Fibroblast of upper back skin (primary cell): ENCODE data around the gene PPP2R2B.

Experiments used
- DNase-seq: peaks from one replicate; pipeline ENCODE4 v3.0.0-alpha.2; 2013

The PPP2R2B gene

GRCh38 chr5:146821732-146822131 is 56.8 kb downstream of the PPP2R2B start:
- no peak for DNase-seq

GRCh38 chr5:146820987-146821386 is 57.6 kb downstream of the PPP2R2B start:
- no peak for DNase-seq

- no peak for DNase-seq
Observed at GRCh38 chr5:146818822-146819221, 59.7 kb downstream of the PPP2R2B start.

- DNase-seq: no peak
Observed at GRCh38 chr5:146817973-146818372, 60.6 kb downstream of the PPP2R2B start.

- DNase-seq: no peak
Observed at GRCh38 chr5:146816775-146817387, 61.7 kb downstream of the PPP2R2B start.

GRCh38 chr5:146815411-146815810 is 63.1 kb downstream of the PPP2R2B start:
- no peak for DNase-seq

GRCh38 chr5:146813346-146814157 is 65.0 kb downstream of the PPP2R2B start:
- no peak for DNase-seq

- no peak for DNase-seq
Observed at GRCh38 chr5:146805081-146805480, 73.5 kb downstream of the PPP2R2B start.

- DNase-seq: no peak
Observed at GRCh38 chr5:146802945-146803522, 75.5 kb downstream of the PPP2R2B start.

GRCh38 chr5:146799671-146800070 is 78.9 kb downstream of the PPP2R2B start:
- DNase-seq: no peak

GRCh38 chr5:146799231-146799630 is 79.3 kb downstream of the PPP2R2B start:
- DNase-seq: no peak

GRCh38 chr5:146797658-146798057 is 80.9 kb downstream of the PPP2R2B start:
- DNase-seq: no peak

GRCh38 chr5:146796911-146797310 is 81.6 kb downstream of the PPP2R2B start:
- no peak for DNase-seq

GRCh38 chr5:146796144-146796543 is 82.4 kb downstream of the PPP2R2B start:
- DNase-seq: no peak

GRCh38 chr5:146794326-146795029 is 84.1 kb downstream of the PPP2R2B start:
- DNase-seq: no peak

GRCh38 chr5:146793709-146794108 is 84.8 kb downstream of the PPP2R2B start:
- DNase-seq: no peak

GRCh38 chr5:146791471-146791870 is 87.1 kb downstream of the PPP2R2B start:
- DNase-seq: no peak

- no peak for DNase-seq
Observed at GRCh38 chr5:146789712-146790653, 88.6 kb downstream of the PPP2R2B start.

- DNase-seq: no peak
Observed at GRCh38 chr5:146788898-146789297, 89.7 kb downstream of the PPP2R2B start.

GRCh38 chr5:146785065-146785464 is 93.5 kb downstream of the PPP2R2B start:
- no peak for DNase-seq

- DNase-seq: no peak
Observed at GRCh38 chr5:146781157-146781556, 97.4 kb downstream of the PPP2R2B start.

GRCh38 chr5:146779211-146779869 is 99.2 kb downstream of the PPP2R2B start:
- DNase-seq: no peak
